Measurements from ENCODE around the gene RIMKLB.
"Not testable (repeated sequence)": the region's sequence is repeated elsewhere in the genome, so short reads cannot be mapped to it uniquely, and the experiment has no call there.

Gene RIMKLB

GRCh38 chr12:8818526-8818925 lies 120.7 kb downstream of the RIMKLB start:
- no peak for DNase-seq (ENCODE audit: low spot score)

- DNase-seq (ENCODE audit: low spot score) = no peak
Measured at GRCh38 chr12:8819666-8819980, 121.8 kb downstream of the RIMKLB start.

GRCh38 chr12:8820676-8821407 lies 123.1 kb downstream of the RIMKLB start:
- not testable (repeated sequence) for DNase-seq (ENCODE audit: low spot score)

DNA sequence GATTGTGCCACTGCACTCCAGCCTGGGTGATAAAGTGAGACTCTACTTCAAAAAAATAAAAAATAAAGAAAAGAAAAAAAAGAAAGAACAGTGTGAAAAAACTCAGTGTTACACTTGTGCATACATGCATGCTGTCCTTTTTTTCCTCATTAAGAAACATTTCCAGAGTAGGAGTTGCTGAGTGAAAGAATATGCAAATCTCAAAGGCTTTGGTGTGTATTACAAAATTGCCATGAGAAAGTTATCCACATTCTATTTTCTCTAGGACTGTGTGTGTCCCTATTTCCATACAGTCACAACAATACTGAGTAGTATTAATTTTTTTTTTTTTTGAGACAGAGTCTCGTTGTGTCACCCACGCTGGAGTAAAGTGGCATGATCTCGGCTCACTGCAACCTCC lies 123.8 kb downstream of the RIMKLB start:
- no peak for DNase-seq (ENCODE audit: low spot score)

GRCh38 chr12:8822298-8822697 lies 124.5 kb downstream of the RIMKLB start, which contains the start of gene A2ML1:
TSS of gene A2ML1 (plus strand) at chr12:8822621. CDS start at chr12:8822652, 31 bp downstream.
- no peak for DNase-seq (ENCODE audit: low spot score)

DNA sequence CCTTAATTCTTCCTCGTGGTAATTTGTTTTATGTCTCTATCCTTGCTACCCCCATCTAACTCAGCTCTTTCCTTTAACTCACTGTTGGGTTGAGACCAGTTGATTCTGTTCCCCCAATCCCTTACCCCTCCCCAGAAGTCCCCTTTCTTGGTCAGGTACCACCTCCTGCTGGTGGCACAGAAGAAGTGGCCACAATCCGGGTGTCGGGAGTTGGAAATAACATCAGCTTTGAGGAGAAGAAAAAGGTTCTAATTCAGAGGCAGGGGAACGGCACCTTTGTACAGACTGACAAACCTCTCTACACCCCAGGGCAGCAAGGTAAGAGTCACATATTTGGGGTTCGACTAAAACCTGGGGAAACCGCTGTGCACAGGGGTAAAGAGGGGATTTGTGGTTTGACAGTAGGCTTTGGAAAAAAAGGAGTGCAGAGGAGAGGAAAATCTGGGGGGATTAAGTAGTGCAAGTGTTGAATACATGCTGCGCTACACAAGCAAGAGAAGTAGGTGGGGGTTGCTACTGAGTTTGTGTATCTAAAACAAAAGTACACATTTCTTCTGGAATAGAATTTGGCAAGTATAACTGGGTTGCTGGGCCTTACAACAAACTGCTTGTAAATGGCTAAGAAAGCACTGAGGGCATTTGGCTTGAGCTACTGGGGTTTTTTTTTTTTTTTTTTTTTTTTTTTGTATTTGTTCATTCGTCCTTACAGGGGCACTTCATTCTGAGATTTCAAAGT lies 125.9 kb downstream of the RIMKLB start:
- peak; percentile 20 for DNase-seq (ENCODE audit: low spot score)

- no peak for DNase-seq (ENCODE audit: low spot score)
Measured at GRCh38 chr12:8827551-8828256, 129.9 kb downstream of the RIMKLB start.

GRCh38 chr12:8828257-8829124 lies 130.7 kb downstream of the RIMKLB start:
- DNase-seq (ENCODE audit: low spot score) = no peak

DNA sequence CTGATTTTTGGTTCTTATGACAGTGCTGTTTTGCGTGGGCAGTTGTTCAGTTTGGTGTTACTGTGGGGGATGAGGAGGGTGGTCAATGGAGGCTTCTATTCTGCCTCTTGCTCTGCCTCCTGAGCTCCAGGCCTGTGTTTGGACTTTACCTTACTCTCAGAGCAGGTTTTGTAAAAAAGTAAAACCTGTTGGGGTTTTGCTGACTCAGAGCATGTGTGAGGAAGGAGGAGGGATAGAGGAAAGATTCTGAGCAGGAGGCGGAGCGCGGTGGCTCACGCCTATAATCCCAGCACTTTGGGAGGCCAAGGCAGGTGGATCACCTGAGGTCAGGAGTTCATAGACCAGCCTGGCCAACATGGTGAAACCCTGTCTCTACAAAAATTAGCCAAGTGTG lies 131.3 kb downstream of the RIMKLB start:
- no peak for DNase-seq (ENCODE audit: low spot score)

DNA sequence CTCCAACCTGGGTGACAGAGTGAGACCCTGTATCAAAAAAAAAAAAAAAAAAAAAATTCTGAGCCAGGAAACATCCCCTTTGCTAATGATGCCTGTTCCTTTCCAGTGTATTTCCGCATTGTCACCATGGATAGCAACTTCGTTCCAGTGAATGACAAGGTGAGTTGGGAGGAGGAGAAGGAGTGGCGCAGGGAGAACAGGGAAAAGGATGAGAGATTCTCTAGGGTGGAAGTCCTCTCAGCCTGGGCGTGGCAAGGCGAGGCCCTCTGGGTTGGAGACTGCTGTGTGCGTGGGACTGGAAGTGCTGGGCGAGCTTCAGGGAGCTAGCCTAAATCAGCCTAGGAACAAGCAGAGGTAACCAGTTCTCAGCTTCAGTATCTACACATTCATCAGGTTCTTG lies 131.8 kb downstream of the RIMKLB start:
- no peak for DNase-seq (ENCODE audit: low spot score)

DNA sequence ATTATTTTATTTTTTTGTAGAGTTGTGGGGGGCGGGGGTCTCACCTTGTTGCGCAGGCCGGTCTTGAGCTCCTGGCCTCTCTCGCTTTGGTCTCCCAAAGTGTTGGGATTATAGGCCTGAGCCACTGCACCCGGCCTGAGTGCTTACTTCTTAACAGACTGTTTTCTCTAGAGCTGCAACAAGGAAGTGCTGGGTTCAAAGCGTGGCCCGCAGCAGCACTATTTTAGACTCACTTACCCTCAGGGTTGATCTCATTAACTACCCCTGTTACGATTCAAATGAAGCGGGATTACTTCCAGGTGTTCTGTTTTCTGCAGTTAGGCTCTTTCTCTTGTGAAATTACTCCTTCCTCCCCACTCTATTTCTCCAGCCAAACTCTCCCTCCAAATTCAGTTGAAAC lies 133.3 kb downstream of the RIMKLB start:
- DNase-seq (ENCODE audit: low spot score) = no peak

DNA sequence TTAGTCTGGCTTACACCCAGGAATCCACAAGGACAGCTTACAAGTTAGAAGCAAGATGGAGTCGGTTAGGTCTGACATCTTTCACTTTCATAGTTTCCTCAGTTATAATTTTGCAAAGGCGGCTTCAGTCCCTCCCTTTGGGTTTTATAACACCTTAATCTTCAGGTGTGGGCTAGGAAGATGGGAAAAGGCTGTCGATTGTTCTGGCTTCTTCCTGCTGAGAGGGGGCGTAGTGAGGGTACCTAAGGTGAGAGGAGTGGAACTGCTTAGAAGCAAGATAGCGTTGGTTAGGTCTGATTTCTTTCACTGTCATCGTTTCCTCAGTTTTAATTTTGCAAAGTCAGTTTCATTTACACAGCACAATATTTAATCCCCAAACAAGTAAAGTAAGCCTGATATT lies 134.7 kb downstream of the RIMKLB start:
- no peak for DNase-seq (ENCODE audit: low spot score)

Measured in HuH-7 (cell line).